ENCODE data around the gene LTA. TPM values are rescaled to one million over a fixed set of nuclear protein-coding genes. Genes with fewer than 3 reads are reported as not detected.

Gene LTA
- total and polyA plus RNA-seq, 2 experiments from 2014 or later = not detected

- H3K27me3 Mint-ChIP-seq (ENCODE audit: insufficient read depth, low read depth, poor library complexity) = peaks cover 44% of the 10 kb centered on the region
- DNase-seq (ENCODE audit: low spot score) (no peak), ATAC-seq (no peak)
- Histone ChIP-seq H3K4me1 (ENCODE audit: insufficient read depth) (peaks cover 4% of the 10 kb centered on the region; the same call in 1 of the 2 replicates), H3K9me2 (ENCODE audit: insufficient read depth) (no peaks in the 10 kb centered on the region), H3K79me2 (replicated peaks; ENCODE audit: insufficient read depth) (no peaks in the 10 kb centered on the region), H3K27ac (ENCODE audit: low read depth) (no peak overlapping the region), H3K4me3 (no peak overlapping the region), H4K20me1 (replicated peaks; ENCODE audit: insufficient read depth) (no peaks in the 10 kb centered on the region), H3K36me3 (ENCODE audit: insufficient read depth) (no peaks in the 10 kb centered on the region), H3K4me2 (no peak overlapping the region), H2AFZ (no peak overlapping the region), H3K27me3 (ENCODE audit: insufficient read depth) (peaks cover 20% of the 10 kb centered on the region), H3F3A (replicated peaks; ENCODE audit: low read depth) (no peaks in the 10 kb centered on the region)
- no peak overlapping the region; the same call in 2 of the 3 replicates for H3K4me3 Mint-ChIP-seq
- H3K4me1 Mint-ChIP-seq = peaks cover 25% of the 10 kb centered on the region
- H3K36me3 Mint-ChIP-seq (ENCODE audit: low read depth) = no peaks in the 10 kb centered on the region
- no peak overlapping the region for H3K27ac Mint-ChIP-seq
- TF ChIP-seq NANOG (IDR thresholded peaks at IDR 0.05; ENCODE audit: borderline replicate concordance) (no peak), ZNF114 (CRISPR knock-in tag; IDR thresholded peaks at IDR 0.05) (no peak), ZNF331 (CRISPR knock-in tag; IDR thresholded peaks at IDR 0.05; ENCODE audit: low read depth) (no peak), CREB1 (CRISPR knock-in tag; IDR thresholded peaks at IDR 0.05; ENCODE audit: low read depth) (no peak), CTCF (conservative IDR thresholded peaks at IDR 0.05; ENCODE audit: low read depth in 2 of 2) (no peak), STAT1 (IDR thresholded peaks at IDR 0.05; ENCODE audit: unreplicated experiment) (no peak), JUNB (IDR thresholded peaks at IDR 0.05; ENCODE audit: unreplicated experiment) (no peak), EZH2phosphoT487 (IDR thresholded peaks at IDR 0.05; ENCODE audit: unreplicated experiment) (no peak), EZH2 (IDR thresholded peaks at IDR 0.05; ENCODE audit: low read depth, unreplicated experiment) (no peak), ETS1 (IDR thresholded peaks at IDR 0.05) (no peak), POLR2AphosphoS5 (IDR thresholded peaks at IDR 0.05; ENCODE audit: low read depth) (no peak)
- TF ChIP-seq, protein P1, sequence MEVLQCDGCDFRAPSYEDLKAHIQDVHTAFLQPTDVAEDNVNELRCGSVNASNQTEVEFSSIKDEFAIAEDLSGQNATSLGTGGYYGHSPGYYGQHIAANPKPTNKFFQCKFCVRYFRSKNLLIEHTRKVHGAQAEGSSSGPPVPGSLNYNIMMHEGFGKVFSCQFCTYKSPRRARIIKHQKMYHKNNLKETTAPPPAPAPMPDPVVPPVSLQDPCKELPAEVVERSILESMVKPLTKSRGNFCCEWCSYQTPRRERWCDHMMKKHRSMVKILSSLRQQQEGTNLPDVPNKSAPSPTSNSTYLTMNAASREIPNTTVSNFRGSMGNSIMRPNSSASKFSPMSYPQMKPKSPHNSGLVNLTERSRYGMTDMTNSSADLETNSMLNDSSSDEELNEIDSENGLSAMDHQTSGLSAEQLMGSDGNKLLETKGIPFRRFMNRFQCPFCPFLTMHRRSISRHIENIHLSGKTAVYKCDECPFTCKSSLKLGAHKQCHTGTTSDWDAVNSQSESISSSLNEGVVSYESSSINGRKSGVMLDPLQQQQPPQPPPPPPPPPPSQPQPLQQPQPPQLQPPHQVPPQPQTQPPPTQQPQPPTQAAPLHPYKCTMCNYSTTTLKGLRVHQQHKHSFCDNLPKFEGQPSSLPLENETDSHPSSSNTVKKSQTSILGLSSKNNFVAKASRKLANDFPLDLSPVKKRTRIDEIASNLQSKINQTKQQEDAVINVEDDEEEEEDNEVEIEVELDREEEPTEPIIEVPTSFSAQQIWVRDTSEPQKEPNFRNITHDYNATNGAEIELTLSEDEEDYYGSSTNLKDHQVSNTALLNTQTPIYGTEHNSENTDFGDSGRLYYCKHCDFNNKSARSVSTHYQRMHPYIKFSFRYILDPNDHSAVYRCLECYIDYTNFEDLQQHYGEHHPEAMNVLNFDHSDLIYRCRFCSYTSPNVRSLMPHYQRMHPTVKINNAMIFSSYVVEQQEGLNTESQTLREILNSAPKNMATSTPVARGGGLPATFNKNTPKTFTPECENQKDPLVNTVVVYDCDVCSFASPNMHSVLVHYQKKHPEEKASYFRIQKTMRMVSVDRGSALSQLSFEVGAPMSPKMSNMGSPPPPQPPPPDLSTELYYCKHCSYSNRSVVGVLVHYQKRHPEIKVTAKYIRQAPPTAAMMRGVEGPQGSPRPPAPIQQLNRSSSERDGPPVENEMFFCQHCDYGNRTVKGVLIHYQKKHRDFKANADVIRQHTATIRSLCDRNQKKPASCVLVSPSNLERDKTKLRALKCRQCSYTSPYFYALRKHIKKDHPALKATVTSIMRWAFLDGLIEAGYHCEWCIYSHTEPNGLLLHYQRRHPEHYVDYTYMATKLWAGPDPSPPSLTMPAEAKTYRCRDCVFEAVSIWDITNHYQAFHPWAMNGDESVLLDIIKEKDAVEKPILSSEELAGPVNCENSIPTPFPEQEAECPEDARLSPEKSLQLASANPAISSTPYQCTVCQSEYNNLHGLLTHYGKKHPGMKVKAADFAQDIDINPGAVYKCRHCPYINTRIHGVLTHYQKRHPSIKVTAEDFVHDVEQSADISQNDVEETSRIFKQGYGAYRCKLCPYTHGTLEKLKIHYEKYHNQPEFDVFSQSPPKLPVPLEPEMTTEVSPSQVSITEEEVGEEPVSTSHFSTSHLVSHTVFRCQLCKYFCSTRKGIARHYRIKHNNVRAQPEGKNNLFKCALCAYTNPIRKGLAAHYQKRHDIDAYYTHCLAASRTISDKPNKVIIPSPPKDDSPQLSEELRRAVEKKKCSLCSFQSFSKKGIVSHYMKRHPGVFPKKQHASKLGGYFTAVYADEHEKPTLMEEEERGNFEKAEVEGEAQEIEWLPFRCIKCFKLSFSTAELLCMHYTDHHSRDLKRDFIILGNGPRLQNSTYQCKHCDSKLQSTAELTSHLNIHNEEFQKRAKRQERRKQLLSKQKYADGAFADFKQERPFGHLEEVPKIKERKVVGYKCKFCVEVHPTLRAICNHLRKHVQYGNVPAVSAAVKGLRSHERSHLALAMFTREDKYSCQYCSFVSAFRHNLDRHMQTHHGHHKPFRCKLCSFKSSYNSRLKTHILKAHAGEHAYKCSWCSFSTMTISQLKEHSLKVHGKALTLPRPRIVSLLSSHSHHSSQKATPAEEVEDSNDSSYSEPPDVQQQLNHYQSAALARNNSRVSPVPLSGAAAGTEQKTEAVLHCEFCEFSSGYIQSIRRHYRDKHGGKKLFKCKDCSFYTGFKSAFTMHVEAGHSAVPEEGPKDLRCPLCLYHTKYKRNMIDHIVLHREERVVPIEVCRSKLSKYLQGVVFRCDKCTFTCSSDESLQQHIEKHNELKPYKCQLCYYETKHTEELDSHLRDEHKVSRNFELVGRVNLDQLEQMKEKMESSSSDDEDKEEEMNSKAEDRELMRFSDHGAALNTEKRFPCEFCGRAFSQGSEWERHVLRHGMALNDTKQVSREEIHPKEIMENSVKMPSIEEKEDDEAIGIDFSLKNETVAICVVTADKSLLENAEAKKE (CRISPR knock-in tag; IDR thresholded peaks at IDR 0.05) = no peak
- TF ChIP-seq, protein P2, sequence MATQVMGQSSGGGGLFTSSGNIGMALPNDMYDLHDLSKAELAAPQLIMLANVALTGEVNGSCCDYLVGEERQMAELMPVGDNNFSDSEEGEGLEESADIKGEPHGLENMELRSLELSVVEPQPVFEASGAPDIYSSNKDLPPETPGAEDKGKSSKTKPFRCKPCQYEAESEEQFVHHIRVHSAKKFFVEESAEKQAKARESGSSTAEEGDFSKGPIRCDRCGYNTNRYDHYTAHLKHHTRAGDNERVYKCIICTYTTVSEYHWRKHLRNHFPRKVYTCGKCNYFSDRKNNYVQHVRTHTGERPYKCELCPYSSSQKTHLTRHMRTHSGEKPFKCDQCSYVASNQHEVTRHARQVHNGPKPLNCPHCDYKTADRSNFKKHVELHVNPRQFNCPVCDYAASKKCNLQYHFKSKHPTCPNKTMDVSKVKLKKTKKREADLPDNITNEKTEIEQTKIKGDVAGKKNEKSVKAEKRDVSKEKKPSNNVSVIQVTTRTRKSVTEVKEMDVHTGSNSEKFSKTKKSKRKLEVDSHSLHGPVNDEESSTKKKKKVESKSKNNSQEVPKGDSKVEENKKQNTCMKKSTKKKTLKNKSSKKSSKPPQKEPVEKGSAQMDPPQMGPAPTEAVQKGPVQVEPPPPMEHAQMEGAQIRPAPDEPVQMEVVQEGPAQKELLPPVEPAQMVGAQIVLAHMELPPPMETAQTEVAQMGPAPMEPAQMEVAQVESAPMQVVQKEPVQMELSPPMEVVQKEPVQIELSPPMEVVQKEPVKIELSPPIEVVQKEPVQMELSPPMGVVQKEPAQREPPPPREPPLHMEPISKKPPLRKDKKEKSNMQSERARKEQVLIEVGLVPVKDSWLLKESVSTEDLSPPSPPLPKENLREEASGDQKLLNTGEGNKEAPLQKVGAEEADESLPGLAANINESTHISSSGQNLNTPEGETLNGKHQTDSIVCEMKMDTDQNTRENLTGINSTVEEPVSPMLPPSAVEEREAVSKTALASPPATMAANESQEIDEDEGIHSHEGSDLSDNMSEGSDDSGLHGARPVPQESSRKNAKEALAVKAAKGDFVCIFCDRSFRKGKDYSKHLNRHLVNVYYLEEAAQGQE (IDR thresholded peaks at IDR 0.05; ENCODE audit: unreplicated experiment) = no peak
- peaks cover 3% of the 10 kb centered on the region; the same call in 2 of the 3 replicates for H3K9me3 Mint-ChIP-seq
Measured at GRCh38 chr6:31579119-31579505, 7.0 kb downstream of the LTA start.

All from GM23338 (cell line).